Renal pelvis (tissue), 4 donors: ENCODE data around the gene VAV3. TPM values are rescaled to one million over a fixed set of nuclear protein-coding genes. Genes with fewer than 3 reads are reported as not detected.

ENCODE experiments used
- DNase-seq: peaks from one replicate; pipeline ENCODE4 v3.0.0-alpha.2; 2013
- polyA plus RNA-seq, 3 donors: library from polyadenylated mRNA; unstranded; fragments of 120-200 nt; gene quantifications; one replicate each; pipeline ENCODE4 v1.2.1, GENCODE V29; 2013; ENCODE audit not compliant: insufficient read length in 3 of 3

VAV3 gene
- polyA plus RNA-seq, 3 donors, result 122 to 149 (median 125) TPM

DNA sequence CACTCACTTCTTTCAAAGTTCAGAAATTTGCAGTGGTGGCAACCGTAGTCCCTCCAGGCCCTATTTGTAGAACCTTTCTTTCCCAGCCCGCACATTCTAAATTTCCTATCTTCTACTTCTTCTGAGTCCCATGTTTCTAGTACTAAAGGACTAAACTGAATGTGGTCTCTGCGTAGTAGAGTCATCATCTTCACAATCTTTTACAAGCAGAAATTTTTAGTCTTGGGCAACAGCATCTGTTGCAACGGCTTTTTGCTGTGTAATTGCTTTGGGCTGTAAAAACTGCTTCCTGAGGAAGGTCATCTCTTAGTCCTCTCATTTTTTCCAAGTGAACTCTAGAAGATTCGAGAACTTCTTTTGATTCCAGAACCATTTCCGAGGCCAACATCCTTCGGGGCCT lies 23.9 kb downstream of the VAV3 start:
- DNase-seq, result no peak

DNA sequence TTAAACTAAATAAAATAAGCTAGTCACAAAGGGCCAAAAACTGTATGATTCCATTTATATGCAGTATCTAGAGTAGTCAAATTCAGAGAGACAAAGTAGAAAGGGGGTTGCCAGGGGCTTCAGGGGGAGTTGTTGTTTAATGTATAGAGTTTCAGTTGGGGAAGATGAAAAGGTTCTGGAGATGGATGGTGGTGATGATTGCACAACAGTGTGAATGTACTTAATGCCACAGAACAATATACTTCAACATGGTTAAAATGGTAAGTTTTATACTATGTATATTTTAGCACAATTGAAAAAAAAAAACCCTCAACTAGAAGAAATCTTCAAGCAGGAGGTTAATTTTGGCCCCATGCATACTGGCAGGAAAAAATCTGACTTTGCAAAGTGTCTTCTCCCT lies 24.3 kb downstream of the VAV3 start:
- no peak for DNase-seq

DNA sequence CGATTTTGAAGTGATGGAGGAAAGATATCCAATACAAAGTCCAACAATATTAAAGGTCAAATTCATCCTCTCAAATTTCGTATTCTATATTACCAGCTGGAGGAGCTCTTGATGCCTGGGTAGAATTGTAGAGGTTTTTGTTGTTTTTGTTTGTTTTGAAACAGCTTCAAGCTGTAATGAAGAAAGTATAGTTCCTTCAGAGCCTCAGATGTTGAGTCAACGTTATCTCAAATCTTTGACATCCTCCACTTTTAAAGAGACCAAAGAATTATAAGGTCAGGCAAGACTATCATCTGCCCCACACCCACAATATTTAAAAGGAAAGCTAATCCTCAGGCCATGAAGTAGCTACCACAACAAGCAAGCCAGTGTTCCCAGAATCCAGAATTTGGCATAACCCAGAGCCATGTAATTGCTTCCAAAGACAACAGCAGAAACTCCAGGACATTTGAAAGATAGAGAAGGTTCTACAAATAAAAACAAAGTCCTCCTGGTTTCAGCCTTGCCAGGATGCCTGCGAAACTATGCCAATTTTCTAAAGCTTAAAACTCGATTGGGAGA lies 24.9 kb downstream of the VAV3 start:
- no peak for DNase-seq

GRCh38 chr1:107939256-107939655 lies 25.7 kb downstream of the VAV3 start:
- no peak for DNase-seq

DNA sequence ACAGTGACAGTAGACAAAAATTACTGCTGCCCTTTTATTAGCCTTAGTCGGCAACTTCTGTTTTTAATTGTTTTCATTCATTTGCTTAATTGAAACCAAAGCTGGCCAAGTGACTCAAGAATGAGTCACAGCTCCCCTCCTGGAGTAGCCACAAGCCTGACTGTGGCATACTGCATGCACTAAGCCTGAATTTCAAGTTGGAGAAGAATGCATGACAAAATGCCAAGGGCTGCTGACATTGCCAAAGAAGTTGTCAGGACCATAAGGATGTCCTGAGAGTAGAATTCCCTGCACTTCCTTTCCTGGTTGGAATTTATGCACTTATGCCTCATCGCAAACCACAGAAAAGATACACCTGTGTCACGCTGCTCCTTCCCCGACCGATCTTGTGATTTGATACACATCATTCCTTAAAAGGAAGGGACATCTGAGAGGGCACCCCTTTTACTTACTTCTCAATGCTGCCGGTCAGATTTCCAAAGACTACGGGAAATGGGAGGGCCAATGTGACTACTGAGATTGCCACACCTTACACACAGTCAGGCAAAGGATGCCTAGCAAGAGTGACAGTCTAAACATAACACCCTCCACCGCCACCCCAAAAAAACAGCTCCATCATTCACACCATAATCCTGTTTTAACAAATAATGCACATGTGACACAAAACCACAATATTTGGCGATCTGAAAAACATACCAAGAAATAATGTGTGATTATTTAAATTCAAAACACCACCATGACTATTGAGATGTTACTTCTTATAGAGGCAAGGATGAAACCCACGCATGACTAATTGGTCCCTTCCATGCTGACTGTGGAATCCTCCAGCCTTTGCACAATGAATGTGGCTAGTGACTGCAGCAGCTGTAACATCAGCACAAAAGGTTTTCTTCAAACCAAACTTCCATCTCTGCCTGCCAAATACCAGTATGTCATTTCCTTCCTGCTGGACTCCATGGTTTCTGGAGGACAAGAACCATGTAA lies 28.2 kb downstream of the VAV3 start:
- no peak for DNase-seq

DNA sequence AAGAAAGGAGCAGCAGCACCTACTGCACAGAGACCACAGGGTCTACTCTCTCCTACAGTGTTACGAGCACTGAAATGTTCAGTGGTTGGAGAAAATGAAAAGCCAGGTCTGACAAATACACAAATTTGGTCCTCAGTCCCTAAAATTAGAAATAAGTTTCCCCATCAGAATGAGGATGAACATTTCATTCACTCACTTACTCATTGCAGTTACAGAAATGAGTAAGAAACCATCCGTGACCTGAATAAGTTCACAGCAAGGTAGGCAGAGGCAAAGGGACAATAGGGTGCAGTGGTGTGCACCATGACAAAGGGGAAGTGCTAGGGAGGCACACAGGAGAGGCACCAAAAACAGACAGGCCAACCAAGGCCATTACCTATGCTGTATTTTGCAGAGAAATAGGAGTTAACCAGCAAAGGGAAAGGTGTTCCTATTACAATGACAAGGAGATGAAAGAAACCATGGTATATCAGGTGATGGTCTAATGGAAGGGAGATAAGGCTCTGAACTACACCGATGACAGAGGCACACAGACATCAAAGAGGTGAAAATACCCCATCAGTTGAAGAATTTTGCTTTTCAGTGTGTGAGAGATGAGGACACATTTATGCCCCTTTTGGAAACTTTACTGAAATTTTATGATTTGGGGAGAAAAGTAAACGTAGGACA lies 29.4 kb downstream of the VAV3 start:
- no peak for DNase-seq

DNA sequence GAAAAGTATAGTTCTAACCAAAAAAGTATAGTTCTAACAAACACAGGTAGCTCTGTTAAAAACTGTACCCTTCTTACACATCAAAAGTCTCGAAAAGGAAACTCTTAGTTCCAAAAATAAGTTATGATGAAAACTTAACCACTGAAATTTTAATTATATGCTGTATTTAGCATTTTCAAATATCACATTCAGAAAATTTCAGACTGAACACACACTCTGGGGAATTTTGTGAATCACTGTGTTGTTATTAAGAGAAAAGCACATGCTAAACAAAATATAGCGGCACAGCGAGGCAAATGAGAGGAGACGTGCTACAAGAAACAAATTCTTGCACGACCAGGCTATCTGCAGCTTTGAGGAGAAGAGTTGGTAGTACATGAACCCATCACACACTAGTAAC lies 30.4 kb downstream of the VAV3 start:
- DNase-seq, result no peak

DNA sequence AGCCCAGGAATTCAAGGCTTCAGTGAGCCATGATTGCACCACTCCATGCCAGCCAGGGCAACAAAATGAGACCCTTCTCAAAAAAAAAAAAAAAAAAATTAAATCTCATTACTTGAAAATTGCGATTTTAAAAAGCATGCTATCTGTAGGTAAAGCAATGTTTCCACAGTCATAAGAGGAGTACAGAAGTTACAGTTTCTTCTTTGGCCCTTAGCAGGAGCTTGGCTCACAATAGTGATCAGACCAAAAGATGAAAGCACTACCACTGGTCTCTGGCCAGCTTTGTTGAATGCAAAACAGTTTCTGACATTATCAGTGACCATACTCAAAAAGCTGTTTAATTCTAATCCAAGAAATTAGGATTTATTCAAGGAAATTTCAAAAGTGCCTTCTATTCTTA lies 31.2 kb downstream of the VAV3 start:
- no peak for DNase-seq

- DNase-seq, result no peak
These were observed 34.7 kb downstream of the VAV3 start for GRCh38 chr1:107930292-107930691.

DNA sequence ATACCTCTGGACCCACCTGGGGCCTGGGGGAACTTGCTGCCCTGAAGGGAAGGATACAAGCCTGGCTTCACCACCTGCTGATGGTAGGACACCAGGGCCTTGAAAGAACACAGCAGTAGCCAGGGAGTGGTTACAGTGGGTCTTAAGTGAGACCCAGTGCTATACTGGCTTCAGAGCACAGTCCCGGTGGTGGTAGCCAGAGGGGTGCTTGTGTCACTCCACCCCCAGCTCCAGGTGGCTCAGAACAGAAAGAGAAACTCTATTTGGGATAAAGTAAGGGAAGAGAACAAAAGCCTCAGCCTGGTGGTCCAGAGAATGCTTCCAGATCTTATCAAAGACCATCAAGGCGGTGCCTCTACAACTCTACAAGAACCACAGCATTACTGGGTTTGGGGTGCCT lies 37.2 kb downstream of the VAV3 start:
- DNase-seq, result no peak

- DNase-seq, result no peak
These were observed 38.4 kb downstream of the VAV3 start for GRCh38 chr1:107926436-107927080.

DNA sequence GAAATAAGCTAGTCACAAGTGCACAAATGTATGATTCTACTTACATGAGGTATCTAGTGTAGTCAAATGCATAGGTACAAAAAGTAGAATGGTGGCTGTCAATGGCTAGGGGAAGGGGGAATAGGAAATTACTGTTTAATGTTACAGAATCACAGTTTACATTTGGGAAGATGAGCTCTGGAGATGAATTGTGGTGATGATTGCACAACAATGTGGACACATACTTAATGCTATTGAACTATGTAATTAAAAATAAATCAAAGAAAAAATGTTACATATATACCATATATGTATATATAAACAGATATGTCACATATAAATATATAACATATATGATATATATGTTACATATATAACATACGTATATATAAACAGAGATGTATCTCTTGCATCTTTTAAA lies 39.4 kb downstream of the VAV3 start:
- no peak for DNase-seq

GRCh38 chr1:107920999-107921398 lies 44.0 kb downstream of the VAV3 start:
- no peak for DNase-seq

GRCh38 chr1:107920561-107920960 lies 44.4 kb downstream of the VAV3 start:
- DNase-seq, result no peak

GRCh38 chr1:107919953-107920352 lies 45.0 kb downstream of the VAV3 start:
- no peak for DNase-seq

DNA sequence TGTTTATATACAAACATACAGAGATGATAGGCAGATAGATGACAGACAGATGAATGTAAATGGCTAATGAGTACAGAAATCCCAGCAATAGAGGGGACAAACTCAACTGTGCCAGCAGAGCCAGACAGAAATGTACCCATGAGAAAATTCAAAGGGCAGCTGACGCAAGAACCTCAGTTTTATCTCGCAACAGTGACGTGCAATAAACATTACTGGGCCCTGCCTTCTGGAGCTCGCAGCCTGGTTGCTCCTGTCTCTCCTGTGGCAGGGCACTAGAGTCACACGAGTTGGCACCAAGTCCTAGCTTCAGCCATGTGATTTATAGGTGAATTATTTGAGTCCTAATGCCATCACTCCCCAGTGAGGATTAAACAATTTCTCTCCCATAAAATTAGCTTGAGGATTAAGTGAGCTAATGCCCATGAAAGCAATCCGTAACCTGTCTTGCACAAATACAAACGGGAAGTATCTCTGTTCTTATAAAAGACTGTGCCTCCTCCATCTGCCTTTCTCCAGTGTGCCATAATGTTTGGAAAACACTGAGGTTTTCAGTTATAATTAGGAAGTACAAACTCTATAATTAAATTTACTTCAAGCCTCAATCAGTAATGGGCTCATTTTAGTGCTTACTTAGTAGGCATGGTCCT lies 50.7 kb downstream of the VAV3 start:
- no peak for DNase-seq

- DNase-seq, result no peak
These were observed 52.3 kb downstream of the VAV3 start for GRCh38 chr1:107912656-107913055.

- no peak for DNase-seq
These were observed 64.7 kb downstream of the VAV3 start for GRCh38 chr1:107900090-107900945.

- DNase-seq, result no peak
These were observed 65.3 kb downstream of the VAV3 start for GRCh38 chr1:107899655-107900054.

- DNase-seq, result no peak
These were observed 67.3 kb downstream of the VAV3 start for GRCh38 chr1:107897438-107898345.
